Measurements from ENCODE around the gene APOBEC3C.

APOBEC3C gene

GRCh38 chr22:38967451-38968450 is 46.3 kb upstream of the APOBEC3C start:
- DNase-seq (ENCODE audit: low read depth) = no peak
- no peak for TF ChIP-seq CTCF (conservative IDR thresholded peaks at IDR 0.05; ENCODE audit: low read depth, low read length)
- H3K4me3 ChIP-seq (ENCODE audit: low read length) = no peak overlapping the region

- DNase-seq (ENCODE audit: low read depth) = no peak
- H3K4me3 ChIP-seq (ENCODE audit: low read length) = no peak overlapping the region
- TF ChIP-seq CTCF (conservative IDR thresholded peaks at IDR 0.05; ENCODE audit: low read depth, low read length) = no peak
Observed at GRCh38 chr22:38968801-38969200, 45.3 kb upstream of the APOBEC3C start.

GRCh38 chr22:38970551-38970950 is 43.5 kb upstream of the APOBEC3C start:
- DNase-seq (ENCODE audit: low read depth) = no peak
- TF ChIP-seq CTCF (conservative IDR thresholded peaks at IDR 0.05; ENCODE audit: low read depth, low read length) = no peak

GRCh38 chr22:38971202-38971601 is 42.9 kb upstream of the APOBEC3C start:
- no peak for TF ChIP-seq CTCF (conservative IDR thresholded peaks at IDR 0.05; ENCODE audit: low read depth, low read length)
- no peak overlapping the region for H3K4me3 ChIP-seq (ENCODE audit: low read length)
- no peak for DNase-seq (ENCODE audit: low read depth)

More at GRCh38 chr22:38970551-38970950, 43.5 kb upstream of the APOBEC3C start:
- H3K4me3 ChIP-seq (ENCODE audit: low read length) = no peak overlapping the region

- no peak for DNase-seq (ENCODE audit: low read depth)
- H3K4me3 ChIP-seq (ENCODE audit: low read length) = no peak overlapping the region
- no peak for TF ChIP-seq CTCF (conservative IDR thresholded peaks at IDR 0.05; ENCODE audit: low read depth, low read length)
Observed at GRCh38 chr22:38971791-38972190, 42.3 kb upstream of the APOBEC3C start.

- no peak overlapping the region for H3K4me3 ChIP-seq (ENCODE audit: low read length)
- no peak for TF ChIP-seq CTCF (conservative IDR thresholded peaks at IDR 0.05; ENCODE audit: low read depth, low read length)
- DNase-seq (ENCODE audit: low read depth) = no peak
Observed at GRCh38 chr22:38972558-38972957, 41.5 kb upstream of the APOBEC3C start.

All from retinal pigment epithelial cell (primary cell).